Activated CD8-positive, alpha-beta memory T cell treated with anti-CD3 and anti-CD28 coated beads, Interleukin-2, amount 50 U/mL, for 1 hour (primary cell): ENCODE data around the gene PECR.
"Not testable (repeated sequence)": the region's sequence is repeated elsewhere in the genome, so short reads cannot be mapped to it uniquely, and the experiment has no call there.

Experiments
- DNase-seq: peaks from one replicate; pipeline ENCODE4 v3.0.0-alpha.2; 2020; ENCODE audit errors: extremely low read depth

PECR gene

DNA sequence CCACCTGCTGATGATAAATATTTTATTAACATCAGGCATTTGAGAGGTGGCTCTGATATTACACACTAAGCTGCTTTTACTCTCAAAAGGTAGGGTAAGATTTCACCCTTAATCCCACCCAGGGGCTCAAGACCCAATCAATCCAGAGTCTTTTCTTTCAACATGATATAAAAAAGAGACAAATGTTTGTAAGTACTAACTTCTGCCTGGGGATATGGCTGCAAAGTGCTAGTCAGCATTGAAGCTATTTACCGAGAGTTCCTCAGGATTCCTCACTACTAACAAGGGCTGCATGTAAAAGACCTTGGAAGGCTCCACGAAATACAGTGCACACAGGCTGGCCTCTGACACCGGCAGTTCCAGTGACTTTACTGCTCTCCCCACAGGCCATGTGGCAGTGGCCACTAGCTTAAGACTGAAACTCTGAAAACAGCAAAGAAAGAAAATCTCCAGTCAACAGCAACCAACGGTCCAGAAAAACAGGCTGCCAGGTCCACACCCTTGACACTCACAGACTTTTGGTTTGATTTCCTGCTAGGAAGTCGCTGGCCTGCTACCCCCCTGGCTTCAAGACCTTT lies 79.4 kb downstream of the PECR start:
- no peak for DNase-seq

DNA sequence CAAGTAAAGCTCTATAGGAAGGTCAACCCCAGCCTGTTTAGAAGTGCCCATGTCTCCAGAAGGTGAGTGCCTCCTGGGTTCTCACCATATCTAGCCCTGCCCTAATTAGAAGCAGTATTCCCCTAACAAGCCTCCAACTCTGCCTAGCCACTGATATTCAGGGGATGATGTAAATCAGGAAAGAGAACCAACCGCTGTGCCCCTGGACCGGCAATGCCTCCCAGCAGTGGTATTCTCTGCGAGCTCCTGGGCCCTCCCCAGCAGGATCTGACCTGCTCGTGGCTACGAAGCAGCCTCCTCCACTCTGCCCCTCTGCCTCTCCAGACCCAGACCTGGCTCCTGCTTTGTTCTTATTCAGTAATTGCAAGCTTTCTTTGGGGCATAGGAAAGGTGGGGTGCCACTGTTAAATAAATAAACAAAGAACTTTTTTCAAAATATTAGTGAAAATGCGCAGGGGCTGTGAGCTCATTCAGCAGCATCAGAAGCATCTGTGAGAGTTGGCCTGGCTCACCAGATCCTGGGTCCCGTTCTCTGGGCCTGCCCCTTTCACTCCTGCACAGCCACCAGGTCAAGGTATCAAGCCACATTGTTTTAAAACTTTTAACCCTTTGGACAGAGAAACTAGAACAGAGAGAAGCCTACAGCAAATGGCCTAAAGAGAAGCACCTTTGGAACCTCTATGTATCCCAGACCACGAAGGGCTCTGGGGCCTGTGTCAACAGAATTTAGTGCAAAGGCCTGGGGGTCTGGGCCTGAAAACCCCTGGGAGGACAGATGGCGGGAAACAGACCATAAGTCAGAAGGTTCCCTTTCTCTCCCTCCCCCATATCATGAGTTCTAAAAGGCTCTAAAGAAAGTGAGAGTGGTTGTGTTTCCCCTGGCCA lies 80.2 kb downstream of the PECR start:
- DNase-seq = no peak

DNA sequence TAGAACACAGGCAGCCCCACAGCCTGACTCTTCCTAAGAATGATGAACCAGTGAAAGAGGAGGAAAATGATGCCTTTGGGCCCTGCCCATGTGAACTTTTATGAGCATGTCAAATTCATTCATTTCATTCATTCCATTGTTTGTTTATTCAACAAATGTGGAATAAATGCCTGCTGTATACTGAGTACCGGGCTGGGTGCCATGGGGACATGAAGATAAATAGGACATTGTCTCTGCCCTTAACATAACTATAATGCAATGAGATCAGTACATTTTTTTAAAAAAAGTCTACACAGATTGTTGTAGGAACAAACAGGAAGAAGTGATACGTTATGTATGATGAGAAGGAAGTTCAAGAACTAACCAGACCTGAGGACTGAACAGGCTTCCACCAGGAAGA lies 83.0 kb downstream of the PECR start:
- no peak for DNase-seq

DNA sequence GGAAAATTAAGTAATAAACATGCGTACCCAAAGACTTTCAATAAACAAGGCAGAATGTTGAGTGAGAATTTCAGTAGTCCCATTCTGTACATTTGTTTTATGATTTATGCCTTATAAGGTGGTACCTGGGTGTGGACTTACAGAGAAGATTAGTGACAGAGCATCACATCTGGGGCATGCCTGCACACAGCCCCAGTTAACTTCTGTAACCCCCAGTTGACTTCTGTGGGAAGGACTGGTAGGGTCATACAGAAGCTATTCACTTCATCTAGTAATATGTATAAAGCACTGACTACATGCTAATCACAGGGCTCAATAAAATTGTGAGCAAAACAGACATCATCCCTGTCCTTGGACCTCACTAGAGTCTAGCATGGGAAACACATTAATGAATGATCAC lies 84.4 kb downstream of the PECR start:
- DNase-seq = no peak

DNA sequence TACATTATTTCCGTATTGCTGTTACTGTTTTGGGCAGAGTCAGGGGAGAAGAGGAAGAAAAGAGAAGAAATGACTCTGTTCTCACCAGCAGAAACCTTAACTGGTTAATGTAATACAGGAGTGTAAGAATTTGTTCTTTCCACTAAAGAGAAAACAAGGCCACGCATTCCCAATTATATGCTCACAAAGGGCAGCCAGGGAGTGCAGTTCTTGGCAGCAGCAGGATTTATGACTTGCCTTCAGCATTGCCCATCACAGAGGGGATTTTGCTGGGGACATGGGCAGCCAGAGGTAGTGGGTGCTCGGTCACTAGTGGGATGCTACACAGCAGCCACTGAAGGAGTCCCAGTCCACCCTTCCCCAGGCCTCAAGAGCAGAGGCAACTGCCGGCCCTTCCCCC lies 86.7 kb downstream of the PECR start:
- DNase-seq = no peak

DNA sequence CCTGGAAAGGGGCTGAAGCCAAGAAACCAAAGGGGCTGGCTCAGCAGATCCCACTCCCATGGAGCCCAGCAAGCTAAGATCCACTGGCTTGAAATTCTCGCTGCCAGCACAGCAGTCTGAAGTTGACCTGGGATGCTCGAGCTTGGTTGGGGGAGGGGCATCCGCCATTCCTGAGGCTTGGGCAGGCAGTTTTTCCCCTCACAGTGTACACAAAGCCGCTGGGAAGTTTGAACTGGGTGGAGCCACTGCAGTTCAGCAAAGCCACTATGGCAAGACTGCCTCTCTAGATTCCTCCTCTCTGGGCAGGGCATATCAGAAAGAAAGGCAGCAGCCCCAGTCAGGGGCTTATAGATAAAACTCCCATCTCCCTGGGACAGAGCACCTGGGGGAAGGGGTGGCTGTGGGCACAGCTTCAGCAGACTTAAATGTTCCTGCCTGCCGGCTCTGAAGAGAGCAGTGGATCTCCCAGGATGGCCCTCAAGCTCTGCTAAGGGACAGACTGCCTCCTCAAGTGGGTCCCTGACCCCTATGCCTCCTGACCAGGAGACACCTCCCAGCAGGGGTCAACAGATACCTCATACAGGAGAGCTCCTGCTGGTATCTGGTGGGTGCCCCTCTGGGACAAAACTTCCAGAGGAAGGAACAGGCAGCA lies 92.9 kb downstream of the PECR start:
- DNase-seq = not testable (repeated sequence)
